Measurements from ENCODE around the gene PAPLN.
A peak's percentile ranks its signal among the peaks of the same experiment; 100 is the strongest.

PAPLN gene

GRCh38 chr14:73227812-73228781 is 9.2 kb upstream of the PAPLN start:
- peak; percentile 82 for DNase-seq (ENCODE audit: low read depth)
- no peak for TF ChIP-seq CTCF (IDR thresholded peaks at IDR 0.05; ENCODE audit: insufficient read depth, low read depth, low read length, missing control alignments)
- no peak overlapping the region for H3K4me3 ChIP-seq (ENCODE audit: low read length)

- TF ChIP-seq CTCF (IDR thresholded peaks at IDR 0.05; ENCODE audit: insufficient read depth, low read depth, low read length, missing control alignments) = no peak
- H3K4me3 ChIP-seq (ENCODE audit: low read length) = no peak overlapping the region
- no peak for DNase-seq (ENCODE audit: low read depth)
These were observed 7.3 kb upstream of the PAPLN start for GRCh38 chr14:73230051-73230450.

GRCh38 chr14:73231981-73232851 is 5.1 kb upstream of the PAPLN start:
- peak; percentile 21 for TF ChIP-seq CTCF (IDR thresholded peaks at IDR 0.05; ENCODE audit: insufficient read depth, low read depth, low read length, missing control alignments)
- DNase-seq (ENCODE audit: low read depth) = peak; percentile 20
- H3K4me3 ChIP-seq (ENCODE audit: low read length) = no peak overlapping the region

GRCh38 chr14:73232984-73233383 is 4.3 kb upstream of the PAPLN start:
- DNase-seq (ENCODE audit: low read depth) = no peak
- no peak for TF ChIP-seq CTCF (IDR thresholded peaks at IDR 0.05; ENCODE audit: insufficient read depth, low read depth, low read length, missing control alignments)
- H3K4me3 ChIP-seq (ENCODE audit: low read length) = no peak overlapping the region

- no peak overlapping the region for H3K4me3 ChIP-seq (ENCODE audit: low read length)
- TF ChIP-seq CTCF (IDR thresholded peaks at IDR 0.05; ENCODE audit: insufficient read depth, low read depth, low read length, missing control alignments) = no peak
- DNase-seq (ENCODE audit: low read depth) = no peak
These were observed 3.7 kb upstream of the PAPLN start for GRCh38 chr14:73233564-73233963.

GRCh38 chr14:73234029-73234428 is 3.3 kb upstream of the PAPLN start:
- H3K4me3 ChIP-seq (ENCODE audit: low read length) = no peak overlapping the region
- no peak for TF ChIP-seq CTCF (IDR thresholded peaks at IDR 0.05; ENCODE audit: insufficient read depth, low read depth, low read length, missing control alignments)
- no peak for DNase-seq (ENCODE audit: low read depth)
